HG02571 (cell line): ENCODE results near the gene ATP2A2.
A peak's percentile ranks its signal among the peaks of the same experiment; 100 is the strongest.
"Not testable (repeated sequence)": the region's sequence is repeated elsewhere in the genome, so short reads cannot be mapped to it uniquely, and the experiment has no call there.

Source experiments
- ATAC-seq: cut with Tn5 transposase; IDR thresholded peaks from one replicate; pipeline ENCODE4 v1.9.1; 2021; ENCODE audit warnings: mild to moderate bottlenecking, moderate library complexity; ENCODE audit not compliant: unreplicated experiment

ATP2A2 gene

GRCh38 chr12:110365489-110366320 is 84.7 kb downstream of the ATP2A2 start:
- ATAC-seq: no peak

DNA sequence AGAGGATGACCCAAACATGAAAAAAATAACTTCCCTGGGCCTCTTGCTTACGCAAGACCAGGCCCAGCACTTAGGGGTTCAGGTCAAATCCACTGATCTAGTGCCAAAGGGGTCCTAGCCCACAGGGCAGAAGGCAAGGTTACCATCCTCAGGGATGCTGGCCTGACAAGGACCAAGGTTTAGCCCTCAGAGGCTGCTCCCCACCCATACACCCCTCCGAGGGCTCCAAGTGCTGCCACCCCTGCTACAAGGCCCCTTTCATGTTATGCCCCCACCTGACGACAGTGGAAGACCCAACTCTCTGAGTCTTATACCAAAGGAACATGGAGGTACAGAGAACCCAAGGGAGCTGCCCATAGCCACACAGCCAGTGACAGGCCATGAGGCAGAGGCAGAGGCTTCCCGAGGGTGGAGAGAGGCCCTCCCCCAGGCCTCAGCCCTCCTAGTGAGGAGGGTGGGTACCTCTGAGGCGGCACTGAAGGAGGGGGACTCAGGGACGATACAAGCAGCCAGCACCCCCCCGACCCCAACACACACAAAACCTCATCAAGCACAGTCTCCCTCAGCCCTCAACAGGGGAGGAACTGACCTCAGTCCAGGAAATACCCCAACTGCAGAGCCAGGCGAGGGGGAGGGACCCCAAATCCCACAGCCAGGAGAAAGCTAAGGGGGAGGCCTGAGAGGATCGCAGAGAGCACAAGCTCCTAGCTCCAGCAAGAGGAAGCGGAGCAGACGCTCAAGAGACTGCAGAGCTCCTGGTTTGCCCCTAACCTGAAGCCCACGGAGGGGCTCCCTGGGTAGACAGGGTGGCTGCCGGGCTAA is 85.5 kb downstream of the ATP2A2 start:
- no peak for ATAC-seq

DNA sequence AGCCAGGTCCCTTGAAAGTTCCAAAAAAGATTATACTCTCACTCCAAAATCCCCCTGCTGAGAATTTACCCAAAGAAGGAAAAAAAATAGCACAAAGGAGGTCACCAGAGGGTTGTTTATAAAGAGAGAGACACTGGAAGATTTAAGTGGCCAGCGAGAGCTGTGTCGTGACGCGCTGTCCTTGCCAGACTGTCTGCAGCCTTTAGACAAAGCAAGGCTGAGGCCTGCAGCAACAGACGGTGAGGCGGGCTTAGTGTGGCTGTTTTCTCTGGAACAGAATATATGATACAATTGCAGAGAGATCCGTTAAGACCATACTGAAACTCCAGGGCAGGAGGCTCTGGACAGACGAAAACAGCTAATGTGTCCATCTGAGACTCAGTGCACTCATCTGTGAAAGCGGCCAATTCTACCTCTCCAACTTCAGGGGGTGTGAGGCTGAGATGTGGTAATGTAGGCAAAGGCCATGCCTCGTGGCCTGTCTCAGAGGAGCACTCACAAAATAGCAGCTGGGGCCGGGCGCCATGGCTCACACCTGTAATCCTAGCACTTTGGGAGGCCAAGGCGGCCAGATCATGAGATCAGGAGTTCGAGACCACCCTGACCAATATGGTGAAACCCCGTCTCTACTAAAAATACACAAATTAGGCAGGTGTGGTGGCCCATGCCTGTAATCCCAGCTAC is 86.3 kb downstream of the ATP2A2 start:
- ATAC-seq: no peak

- ATAC-seq: no peak
These were observed 88.9 kb downstream of the ATP2A2 start for GRCh38 chr12:110369992-110370391.

DNA sequence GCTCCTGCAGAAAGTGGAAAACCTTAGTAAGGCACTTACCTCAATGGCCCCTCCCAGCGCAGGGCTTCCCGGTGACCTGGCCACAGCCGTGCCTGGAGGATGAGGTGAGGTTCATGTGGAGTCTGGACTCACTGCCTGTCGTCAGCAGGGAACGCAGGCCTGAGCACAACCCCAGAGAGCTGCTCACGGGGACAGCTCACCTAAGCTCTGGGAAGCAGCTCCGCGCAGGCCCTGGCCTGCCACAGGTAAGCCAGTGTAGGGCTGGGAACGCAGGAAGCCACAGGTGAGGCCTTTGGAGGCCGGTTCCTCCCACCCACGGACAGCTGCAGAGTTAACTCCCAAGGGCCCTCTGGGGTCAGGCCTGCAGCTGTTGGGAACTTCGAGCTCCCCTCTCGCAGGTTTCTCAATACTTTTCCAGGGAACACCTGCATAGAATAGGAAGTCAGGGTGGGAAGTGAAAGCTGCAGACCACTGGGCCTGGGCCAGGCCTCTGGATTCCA is 89.7 kb downstream of the ATP2A2 start:
- no peak for ATAC-seq

- peak; percentile 69 for ATAC-seq
These were observed 90.5 kb downstream of the ATP2A2 start for GRCh38 chr12:110371408-110372055.

DNA sequence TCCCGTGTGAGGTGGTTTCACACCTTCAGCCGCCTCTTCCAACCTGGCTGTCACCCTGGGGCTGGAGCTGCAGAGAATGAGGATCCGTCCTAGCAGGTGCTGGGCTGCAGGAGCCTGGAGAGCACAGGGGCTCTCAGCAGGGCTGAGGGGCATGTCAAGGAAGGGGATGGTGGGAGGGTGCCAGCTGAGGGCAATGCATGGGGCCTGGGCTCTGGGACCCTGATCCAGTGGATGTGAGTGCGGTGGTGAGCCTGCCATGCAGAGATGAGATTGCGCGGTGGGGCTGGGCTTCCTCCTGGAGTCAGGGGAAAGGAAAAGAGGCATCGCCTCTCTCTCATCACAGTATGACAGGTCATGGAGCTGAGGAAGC is 91.0 kb downstream of the ATP2A2 start:
- no peak for ATAC-seq

DNA sequence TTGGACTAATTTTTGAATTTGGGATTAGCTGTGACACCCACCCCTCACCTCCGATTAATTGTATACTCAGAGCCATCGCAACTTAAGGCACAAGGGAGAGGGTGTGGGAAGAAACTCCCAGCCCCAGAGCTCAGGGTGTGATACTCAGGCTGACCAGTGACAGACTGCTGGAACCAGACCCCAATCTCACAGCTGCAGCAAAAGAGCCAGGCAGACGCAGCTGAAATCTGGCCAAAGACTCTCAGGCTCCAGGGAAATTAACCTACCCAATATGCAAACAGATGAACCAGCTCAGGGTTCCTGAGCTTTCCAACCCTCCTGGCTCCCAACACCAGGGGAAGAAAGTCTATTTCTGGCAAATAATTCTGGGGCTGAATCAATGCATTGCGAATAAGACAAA is 92.0 kb downstream of the ATP2A2 start:
- ATAC-seq: no peak

DNA sequence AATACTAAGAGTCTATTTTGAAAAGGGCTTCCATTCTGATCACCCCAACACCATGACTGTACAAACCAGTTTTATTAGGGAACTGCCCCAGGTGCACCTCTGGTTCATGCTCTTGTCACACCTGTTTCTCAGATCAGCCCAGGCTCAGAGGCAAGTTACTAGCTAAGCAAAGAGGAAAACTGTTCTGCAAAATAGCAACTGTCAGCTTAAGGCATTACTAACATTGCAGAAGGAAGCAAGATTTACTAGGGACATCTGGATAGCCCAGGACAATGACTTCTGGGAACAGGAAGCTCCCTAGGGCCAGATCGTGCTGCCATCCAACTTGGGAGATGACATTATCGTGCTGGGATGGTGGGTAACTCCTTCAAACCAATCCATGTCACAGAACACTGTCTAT is 92.4 kb downstream of the ATP2A2 start:
- ATAC-seq: no peak

GRCh38 chr12:110373962-110374611 is 93.0 kb downstream of the ATP2A2 start:
- no peak for ATAC-seq

DNA sequence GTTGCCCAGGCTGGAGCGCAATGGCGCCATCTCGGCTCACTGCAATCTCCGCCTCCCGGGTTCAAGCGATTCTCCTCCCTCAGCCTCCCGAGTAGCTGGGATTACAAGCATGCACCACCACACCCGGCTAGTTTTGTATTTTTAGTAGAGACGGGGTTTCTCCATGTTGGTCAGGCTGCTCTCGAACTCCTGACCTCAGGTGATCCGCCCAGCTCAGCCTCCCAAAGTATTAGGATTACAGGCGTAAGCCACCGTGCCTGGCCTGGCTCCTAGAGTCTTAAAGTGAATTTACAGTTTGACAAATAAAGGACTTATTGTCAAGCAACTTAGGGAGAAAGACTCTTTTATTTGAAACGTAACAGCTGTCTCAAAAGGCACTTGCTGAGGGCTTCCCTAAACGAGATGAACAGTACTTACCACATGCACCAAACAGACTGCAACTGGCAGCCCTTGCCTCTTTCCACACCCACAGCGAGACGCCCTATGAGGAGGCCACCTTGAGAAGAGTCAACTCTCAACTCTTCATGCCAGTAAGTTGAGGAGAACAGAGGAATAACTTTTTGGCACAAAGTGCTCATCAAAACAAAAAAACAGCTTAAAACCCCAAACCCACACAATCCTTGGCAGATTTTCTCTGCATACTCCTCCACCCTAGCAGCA is 97.2 kb downstream of the ATP2A2 start:
- ATAC-seq: not testable (repeated sequence)

GRCh38 chr12:110379197-110379596 is 98.2 kb downstream of the ATP2A2 start:
- ATAC-seq: no peak

DNA sequence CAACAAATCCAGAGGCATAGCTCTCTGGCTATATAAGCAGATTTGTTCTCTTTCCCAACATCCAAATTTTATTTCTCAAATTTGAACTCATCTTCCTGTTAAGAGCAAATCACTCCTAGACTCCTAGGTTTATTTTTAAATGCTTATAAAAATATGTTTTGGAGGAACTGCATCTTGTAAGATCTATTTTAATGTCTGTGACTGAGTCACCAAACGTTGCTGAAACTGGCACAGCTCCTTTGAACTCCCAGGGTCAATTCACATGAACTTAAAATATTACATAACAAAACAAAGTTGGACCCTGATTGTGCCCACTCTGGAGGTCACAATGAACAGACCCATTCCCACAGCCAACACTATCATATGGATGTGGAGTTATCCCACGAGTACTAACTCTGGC is 98.6 kb downstream of the ATP2A2 start:
- ATAC-seq: no peak

GRCh38 chr12:110382683-110383082 is 101.6 kb downstream of the ATP2A2 start:
- no peak for ATAC-seq
